H1 (cell line): ENCODE measurements around the gene ZBTB20. TPM values are rescaled to one million over a fixed set of nuclear protein-coding genes. Genes with fewer than 3 reads are reported as not detected.

Experiments used
- CEBPB ChIP-seq: IDR thresholded peaks from 2 replicates; pipeline ENCODE4 v1.6.1; 2012; ENCODE audit warnings: low read depth, low read length
- CHD7 ChIP-seq: fragments of 300-600 bp; sonication (generic); IDR thresholded peaks from 2 replicates; pipeline ENCODE4 v1.7.1; 2012; ENCODE audit warnings: low read length, moderate library complexity, mild to moderate bottlenecking, inconsistent platforms; ENCODE audit not compliant: insufficient replicate concordance
- polyA plus RNA-seq, 7 experiments: library from polyadenylated mRNA; depleted of rRNA in 3 of 7; stranded (reverse) in 5 of 7; unstranded in 2 of 7; fragments of >200 nt in 5 of 7; fragments of 200-250 nt in 2 of 7; gene quantifications; 1 replicate in 5 of 7; 2 replicates in 1 of 7; 4 replicates in 1 of 7; pipeline versions ENCODE4 v1.2.1 to v1.2.3, GENCODE V29; 2011 to 2013; ENCODE audit warnings: missing spikeins in 2 of 7, mixed read lengths in 2 of 7
- total RNA-seq: library from RNA; stranded (reverse); fragmentation: NEBNext Ultra II Directional; extraction: Animal tissue kit (Norgen Biotek cat#: 25700); gene quantifications from 2 replicates; pipeline ENCODE4 v1.2.1, GENCODE V29; 2021

ZBTB20 gene
- total and polyA plus RNA-seq, 2 of the 8 experiments (the other 6 are each of a cell fraction or from before 2014, with no cell fraction given) = 0.35 to 1.3 TPM

GRCh38 chr3:114566162-114566755, 580.8 kb downstream of the ZBTB20 start (continued):
- TF ChIP-seq CHD7 (no peak), CEBPB (no peak)
